ENCODE data around the gene LRP5.

DNA sequence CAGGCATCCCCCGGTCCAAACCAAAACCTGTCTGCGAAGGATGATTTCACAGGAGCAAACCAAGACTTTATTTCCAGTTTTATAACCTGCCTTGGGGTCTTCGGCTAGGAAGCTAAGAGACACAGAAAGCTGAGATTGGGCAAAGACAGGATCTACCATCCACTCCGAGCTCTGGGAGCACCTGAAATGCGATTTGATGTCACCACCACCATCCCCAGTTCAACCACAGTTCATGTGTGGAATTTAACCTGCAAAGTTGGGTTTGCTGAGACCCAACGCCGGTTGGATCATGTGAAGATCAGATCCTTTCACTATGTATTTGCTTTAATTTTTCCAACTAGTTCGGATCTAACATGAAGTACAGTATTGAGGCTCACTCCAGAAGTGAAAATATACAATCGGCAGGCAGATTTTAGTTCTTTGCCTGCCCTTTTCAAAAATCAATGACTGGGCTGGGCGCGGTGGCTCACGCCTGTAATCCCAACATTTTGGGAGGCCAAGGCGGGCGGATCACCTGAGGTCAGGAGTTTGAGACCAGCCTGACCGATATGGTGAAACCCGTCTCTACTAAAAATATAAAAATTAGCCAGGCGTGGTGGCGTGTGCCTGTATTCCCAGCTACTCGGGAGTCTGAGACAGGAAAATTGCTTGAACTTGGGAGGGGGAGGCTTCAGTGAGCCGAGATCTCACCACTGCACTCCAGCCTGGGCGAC, 39.2 kb upstream of the LRP5 start:
- TF ChIP-seq CTCF (IDR thresholded peaks at IDR 0.05 in 2 of 3, conservative IDR thresholded peaks at IDR 0.05 in 1 of 3; ENCODE audit: borderline replicate concordance in 1 of 3, insufficient read depth in 1 of 3, low read depth in 2 of 3, low read length in 2 of 3) (no peak), POLR2AphosphoS5 (IDR thresholded peaks at IDR 0.05; ENCODE audit: low read depth, low read length) (no peak), POLR2A (IDR thresholded peaks at IDR 0.05; ENCODE audit: borderline replicate concordance, extremely low read depth, insufficient read depth, insufficient read length) (no peak), EZH2 (IDR thresholded peaks at IDR 0.05) (no peak), SIN3A (IDR thresholded peaks at IDR 0.05; ENCODE audit: low read depth) (no peak)
- TF ChIP-seq, protein P1, sequence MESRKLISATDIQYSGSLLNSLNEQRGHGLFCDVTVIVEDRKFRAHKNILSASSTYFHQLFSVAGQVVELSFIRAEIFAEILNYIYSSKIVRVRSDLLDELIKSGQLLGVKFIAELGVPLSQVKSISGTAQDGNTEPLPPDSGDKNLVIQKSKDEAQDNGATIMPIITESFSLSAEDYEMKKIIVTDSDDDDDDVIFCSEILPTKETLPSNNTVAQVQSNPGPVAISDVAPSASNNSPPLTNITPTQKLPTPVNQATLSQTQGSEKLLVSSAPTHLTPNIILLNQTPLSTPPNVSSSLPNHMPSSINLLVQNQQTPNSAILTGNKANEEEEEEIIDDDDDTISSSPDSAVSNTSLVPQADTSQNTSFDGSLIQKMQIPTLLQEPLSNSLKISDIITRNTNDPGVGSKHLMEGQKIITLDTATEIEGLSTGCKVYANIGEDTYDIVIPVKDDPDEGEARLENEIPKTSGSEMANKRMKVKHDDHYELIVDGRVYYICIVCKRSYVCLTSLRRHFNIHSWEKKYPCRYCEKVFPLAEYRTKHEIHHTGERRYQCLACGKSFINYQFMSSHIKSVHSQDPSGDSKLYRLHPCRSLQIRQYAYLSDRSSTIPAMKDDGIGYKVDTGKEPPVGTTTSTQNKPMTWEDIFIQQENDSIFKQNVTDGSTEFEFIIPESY (IDR thresholded peaks at IDR 0.05; ENCODE audit: extremely low read depth, insufficient replicate concordance, low read length) = no peak
- TF ChIP-seq, protein P2, sequence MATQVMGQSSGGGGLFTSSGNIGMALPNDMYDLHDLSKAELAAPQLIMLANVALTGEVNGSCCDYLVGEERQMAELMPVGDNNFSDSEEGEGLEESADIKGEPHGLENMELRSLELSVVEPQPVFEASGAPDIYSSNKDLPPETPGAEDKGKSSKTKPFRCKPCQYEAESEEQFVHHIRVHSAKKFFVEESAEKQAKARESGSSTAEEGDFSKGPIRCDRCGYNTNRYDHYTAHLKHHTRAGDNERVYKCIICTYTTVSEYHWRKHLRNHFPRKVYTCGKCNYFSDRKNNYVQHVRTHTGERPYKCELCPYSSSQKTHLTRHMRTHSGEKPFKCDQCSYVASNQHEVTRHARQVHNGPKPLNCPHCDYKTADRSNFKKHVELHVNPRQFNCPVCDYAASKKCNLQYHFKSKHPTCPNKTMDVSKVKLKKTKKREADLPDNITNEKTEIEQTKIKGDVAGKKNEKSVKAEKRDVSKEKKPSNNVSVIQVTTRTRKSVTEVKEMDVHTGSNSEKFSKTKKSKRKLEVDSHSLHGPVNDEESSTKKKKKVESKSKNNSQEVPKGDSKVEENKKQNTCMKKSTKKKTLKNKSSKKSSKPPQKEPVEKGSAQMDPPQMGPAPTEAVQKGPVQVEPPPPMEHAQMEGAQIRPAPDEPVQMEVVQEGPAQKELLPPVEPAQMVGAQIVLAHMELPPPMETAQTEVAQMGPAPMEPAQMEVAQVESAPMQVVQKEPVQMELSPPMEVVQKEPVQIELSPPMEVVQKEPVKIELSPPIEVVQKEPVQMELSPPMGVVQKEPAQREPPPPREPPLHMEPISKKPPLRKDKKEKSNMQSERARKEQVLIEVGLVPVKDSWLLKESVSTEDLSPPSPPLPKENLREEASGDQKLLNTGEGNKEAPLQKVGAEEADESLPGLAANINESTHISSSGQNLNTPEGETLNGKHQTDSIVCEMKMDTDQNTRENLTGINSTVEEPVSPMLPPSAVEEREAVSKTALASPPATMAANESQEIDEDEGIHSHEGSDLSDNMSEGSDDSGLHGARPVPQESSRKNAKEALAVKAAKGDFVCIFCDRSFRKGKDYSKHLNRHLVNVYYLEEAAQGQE (IDR thresholded peaks at IDR 0.05; ENCODE audit: low read depth) = no peak
- TF ChIP-seq, protein P3, sequence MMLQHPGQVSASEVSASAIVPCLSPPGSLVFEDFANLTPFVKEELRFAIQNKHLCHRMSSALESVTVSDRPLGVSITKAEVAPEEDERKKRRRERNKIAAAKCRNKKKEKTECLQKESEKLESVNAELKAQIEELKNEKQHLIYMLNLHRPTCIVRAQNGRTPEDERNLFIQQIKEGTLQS (IDR thresholded peaks at IDR 0.05) = no peak
- TF ChIP-seq, protein P4, sequence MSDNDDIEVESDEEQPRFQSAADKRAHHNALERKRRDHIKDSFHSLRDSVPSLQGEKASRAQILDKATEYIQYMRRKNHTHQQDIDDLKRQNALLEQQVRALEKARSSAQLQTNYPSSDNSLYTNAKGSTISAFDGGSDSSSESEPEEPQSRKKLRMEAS (IDR thresholded peaks at IDR 0.05) = no peak

Measured in HCT116 (cell line).